ENCODE results near the gene CACNA1G. TPM values are rescaled to one million over a fixed set of nuclear protein-coding genes. Genes with fewer than 3 reads are reported as not detected.

The CACNA1G gene
- total RNA-seq, 1 donor from 2014 or later, result 0.27 TPM

- no peaks in the 10 kb centered on the region for H3K9me3 ChIP-seq (ENCODE audit: insufficient read depth, low read depth, low read length)
- no peaks in the 10 kb centered on the region for H4K20me1 ChIP-seq (ENCODE audit: insufficient read depth, low read length)
- no peaks in the 10 kb centered on the region for H3K36me3 ChIP-seq (ENCODE audit: insufficient read depth, low read length)
- TF ChIP-seq EZH2 (IDR thresholded peaks at IDR 0.05; ENCODE audit: insufficient read depth, low read length), result no peak
- TF ChIP-seq CTCF (IDR thresholded peaks at IDR 0.05; ENCODE audit: insufficient read depth, low read depth, low read length), result no peak
- Mint-ChIP-seq H3K36me3 (ENCODE audit: low read depth, unreplicated experiment) (no peaks in the 10 kb centered on the region), H3K4me3 (ENCODE audit: unreplicated experiment) (no peak overlapping the region), H3K27me3 (ENCODE audit: low read depth, unreplicated experiment) (peaks cover 32% of the 10 kb centered on the region), H3K27ac (ENCODE audit: unreplicated experiment) (no peak overlapping the region), H3K4me1 (ENCODE audit: low read depth, unreplicated experiment) (peaks cover 3% of the 10 kb centered on the region), H3K9me3 (ENCODE audit: unreplicated experiment) (no peaks in the 10 kb centered on the region)
- no peak overlapping the region for H3K9ac ChIP-seq (ENCODE audit: low read length)
- no peak overlapping the region for H3K4me3 ChIP-seq (ENCODE audit: insufficient read depth, low read depth, low read length)
- FAIRE-seq, result no peak
- no peak overlapping the region for H3K4me2 ChIP-seq (ENCODE audit: low read length)
- H2AFZ ChIP-seq (ENCODE audit: low read depth, low read length), result no peak overlapping the region
- no peaks in the 10 kb centered on the region for H3K27me3 ChIP-seq (ENCODE audit: insufficient read depth, low read length)
- no peak overlapping the region for H3K27ac ChIP-seq (ENCODE audit: low read depth, low read length)
- no peaks in the 10 kb centered on the region for H3K79me2 ChIP-seq (ENCODE audit: insufficient read depth, low read length)
- H3K4me1 ChIP-seq (ENCODE audit: insufficient read depth, low read length), result no peaks in the 10 kb centered on the region
- DNase-seq (ENCODE audit: low read depth), result no peak
Measured at GRCh38 chr17:50612281-50612680, 51.8 kb downstream of the CACNA1G start.

GRCh38 chr17:50613007-50613992 is 52.8 kb downstream of the CACNA1G start:
- no peak overlapping the region for H3K4me2 ChIP-seq (ENCODE audit: low read length)
- H3K79me2 ChIP-seq (ENCODE audit: insufficient read depth, low read length), result no peaks in the 10 kb centered on the region
- no peaks in the 10 kb centered on the region for H3K9me3 ChIP-seq (ENCODE audit: insufficient read depth, low read depth, low read length)
- H3K27ac ChIP-seq (ENCODE audit: low read depth, low read length), result no peak overlapping the region
- Mint-ChIP-seq H3K9me3 (ENCODE audit: unreplicated experiment) (no peaks in the 10 kb centered on the region), H3K27me3 (ENCODE audit: low read depth, unreplicated experiment) (peaks cover 26% of the 10 kb centered on the region), H3K4me3 (ENCODE audit: unreplicated experiment) (no peak overlapping the region), H3K27ac (ENCODE audit: unreplicated experiment) (no peak overlapping the region), H3K4me1 (ENCODE audit: low read depth, unreplicated experiment) (peaks cover 4% of the 10 kb centered on the region), H3K36me3 (ENCODE audit: low read depth, unreplicated experiment) (no peaks in the 10 kb centered on the region)
- FAIRE-seq (no peak), DNase-seq (ENCODE audit: low read depth) (no peak)
- H2AFZ ChIP-seq (ENCODE audit: low read depth, low read length), result no peak overlapping the region
- H3K36me3 ChIP-seq (ENCODE audit: insufficient read depth, low read length), result no peaks in the 10 kb centered on the region
- H3K4me1 ChIP-seq (ENCODE audit: insufficient read depth, low read length), result no peaks in the 10 kb centered on the region
- no peak overlapping the region for H3K9ac ChIP-seq (ENCODE audit: low read length)
- H3K4me3 ChIP-seq (ENCODE audit: insufficient read depth, low read depth, low read length), result no peak overlapping the region
- TF ChIP-seq CTCF (IDR thresholded peaks at IDR 0.05; ENCODE audit: insufficient read depth, low read depth, low read length), result no peak
- TF ChIP-seq EZH2 (IDR thresholded peaks at IDR 0.05; ENCODE audit: insufficient read depth, low read length), result no peak
- no peaks in the 10 kb centered on the region for H4K20me1 ChIP-seq (ENCODE audit: insufficient read depth, low read length)
- H3K27me3 ChIP-seq (ENCODE audit: insufficient read depth, low read length), result no peaks in the 10 kb centered on the region
